NK-92 treated with Interleukin-12 subunit alpha and Interleukin-12 subunit beta, amount 100 ng/mL, for 24 hours (cell line): ENCODE results near the gene HDDC2.

Experiments
- DNase-seq: peaks from one replicate; lab custom pipeline; 2025; lab: John Stamatoyannopoulos, UW

Gene HDDC2

DNA sequence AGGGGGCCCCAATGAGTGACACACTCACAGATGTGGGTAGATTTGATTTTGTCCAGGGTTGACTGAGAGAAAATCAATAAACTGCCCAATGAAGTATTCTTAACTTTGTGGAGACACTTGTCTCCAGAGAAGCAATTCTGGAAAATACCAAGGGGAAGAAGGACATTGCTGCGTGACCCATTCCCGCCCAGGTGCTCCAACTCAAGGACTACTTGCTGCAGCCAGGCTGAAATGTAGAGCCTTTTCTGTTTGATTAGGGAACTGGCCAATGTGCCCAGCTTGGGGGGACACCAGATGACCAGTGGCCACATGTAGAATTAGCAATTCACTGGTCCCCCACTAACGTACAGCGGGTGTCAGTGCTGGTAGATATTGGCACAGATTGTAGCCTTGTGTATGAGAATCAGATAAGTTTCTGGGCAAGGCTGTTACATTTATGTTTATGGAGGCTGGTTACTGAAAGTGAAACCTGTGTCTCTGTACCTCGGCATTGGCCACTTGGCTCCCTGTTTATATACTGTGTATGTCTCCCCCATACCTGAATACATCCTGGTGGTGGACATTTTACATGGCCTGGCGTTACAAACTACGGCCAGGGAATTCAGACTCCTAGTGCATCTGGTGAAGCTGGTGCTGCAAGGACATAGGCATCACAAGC lies 32.3 kb downstream of the HDDC2 start:
- DNase-seq = no peak

DNA sequence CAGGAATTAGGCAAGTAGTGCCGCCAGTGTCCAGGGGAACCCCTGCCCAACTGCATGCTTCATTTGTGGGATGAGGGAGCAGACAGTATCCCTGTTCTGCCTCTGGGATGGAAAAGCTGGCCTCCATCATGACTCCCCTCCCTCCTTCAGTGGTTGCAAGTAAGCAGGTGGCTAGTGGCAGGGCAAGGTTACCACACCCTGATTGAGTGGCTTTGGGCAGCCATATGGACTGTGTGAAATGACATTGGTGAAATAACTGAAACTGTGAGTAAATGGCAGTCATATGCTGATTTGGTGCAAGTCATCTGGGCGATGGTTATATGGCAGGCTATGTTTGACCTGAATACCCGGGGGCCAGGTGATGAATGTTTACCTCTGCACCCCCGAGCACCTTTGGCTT lies 33.0 kb downstream of the HDDC2 start:
- DNase-seq = no peak

GRCh38 chr6:125267806-125268523 lies 33.8 kb downstream of the HDDC2 start:
- no peak for DNase-seq

- DNase-seq = no peak
These were observed 37.3 kb downstream of the HDDC2 start for GRCh38 chr6:125264476-125264875.

DNA sequence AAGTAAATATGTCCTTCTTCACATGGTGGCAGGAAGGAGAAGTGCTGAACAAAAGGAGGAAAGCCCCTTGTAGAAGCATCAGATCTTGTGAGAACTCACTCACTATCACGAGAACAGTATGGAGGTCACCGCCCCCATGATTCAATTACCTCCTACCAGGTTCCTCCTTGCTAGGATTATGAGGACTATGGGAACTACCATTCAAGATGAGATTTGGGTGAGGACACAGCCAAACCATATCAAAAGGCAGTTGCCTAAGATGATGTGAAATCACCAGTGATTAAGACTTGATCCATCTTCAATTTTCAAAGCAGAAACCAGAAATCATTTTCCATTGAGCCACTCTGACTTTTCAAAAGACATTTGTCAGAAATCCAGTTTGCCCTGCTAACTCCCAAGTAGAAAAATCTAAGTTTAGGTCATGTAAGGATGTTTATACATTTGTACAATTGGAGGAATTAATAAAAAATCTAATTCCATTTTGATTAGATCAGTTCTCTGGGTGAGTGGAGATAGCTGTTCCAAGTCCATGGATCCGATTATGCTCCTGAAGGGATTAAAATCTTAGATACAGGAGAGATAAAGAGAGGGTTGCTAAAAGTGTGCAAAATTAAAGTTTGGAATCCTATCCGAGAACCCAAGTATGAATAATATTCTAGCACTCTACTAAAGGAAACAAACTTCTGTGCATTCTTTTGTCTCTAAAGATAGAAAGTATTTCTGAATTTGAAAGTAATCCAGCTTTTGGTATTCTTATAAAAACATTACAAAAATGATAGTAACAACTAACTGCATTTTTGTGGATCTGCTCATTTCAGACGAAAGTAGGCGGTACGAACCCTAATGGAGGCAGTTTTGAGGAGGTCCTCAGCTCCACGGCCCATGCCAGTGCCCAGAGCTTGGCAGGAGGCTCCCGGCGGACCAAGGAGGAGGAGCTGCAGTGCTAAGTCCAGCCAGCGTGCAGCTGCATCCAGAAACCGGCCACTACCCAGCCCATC lies 39.5 kb downstream of the HDDC2 start:
- DNase-seq = no peak

GRCh38 chr6:125259354-125259736 lies 42.4 kb downstream of the HDDC2 start:
- no peak for DNase-seq

DNA sequence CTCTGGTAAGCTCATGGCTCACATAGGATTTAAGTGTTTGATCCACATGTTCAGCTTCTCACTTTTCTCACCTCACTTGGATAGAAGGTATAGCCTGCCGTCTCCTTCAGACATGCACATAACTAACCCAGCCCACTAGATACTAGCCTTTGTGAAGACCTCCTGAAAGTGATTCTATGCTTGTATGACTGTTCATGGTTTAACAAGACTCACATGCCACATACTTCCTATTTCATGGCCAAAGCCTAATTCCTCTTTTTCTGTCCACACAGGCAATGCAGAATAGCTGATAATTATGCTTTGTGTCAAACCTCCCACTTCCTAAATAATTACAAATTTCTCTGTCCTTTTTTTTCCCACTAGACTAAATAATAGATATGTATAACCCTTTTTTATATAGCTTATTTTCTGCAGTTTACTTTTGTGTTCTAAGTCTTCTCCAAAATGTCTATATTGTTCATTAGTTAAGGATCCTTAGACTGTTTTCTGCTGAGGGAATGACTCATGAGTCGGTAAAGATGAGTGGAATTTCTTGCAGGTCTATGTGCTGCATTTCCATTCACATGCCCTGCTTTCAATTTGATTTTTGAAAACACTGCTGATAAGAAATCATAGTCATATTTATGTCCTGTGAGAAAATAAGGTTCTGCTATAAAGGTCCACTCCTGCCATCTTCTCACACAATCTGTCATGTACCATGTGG lies 43.0 kb downstream of the HDDC2 start:
- DNase-seq = no peak

GRCh38 chr6:125257351-125257750 lies 44.4 kb downstream of the HDDC2 start:
- DNase-seq = no peak

DNA sequence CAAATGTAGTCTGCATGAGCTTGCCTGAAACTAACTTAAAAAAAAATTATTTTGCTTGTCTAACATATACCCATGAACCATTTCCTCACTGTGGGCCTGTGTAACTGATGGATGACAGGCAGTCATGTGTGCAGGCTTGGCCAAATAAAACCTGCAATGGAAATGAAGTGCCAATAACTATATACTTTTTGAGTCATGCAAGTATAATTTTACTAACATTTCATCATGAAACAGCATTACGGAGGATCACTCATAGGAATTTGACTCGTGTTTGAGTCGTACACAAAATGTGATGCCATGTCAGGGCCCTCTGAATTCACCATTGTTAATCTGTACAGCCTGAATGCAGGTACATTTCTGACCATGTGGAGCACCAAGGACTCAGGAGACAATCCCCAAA lies 46.6 kb downstream of the HDDC2 start:
- no peak for DNase-seq

DNA sequence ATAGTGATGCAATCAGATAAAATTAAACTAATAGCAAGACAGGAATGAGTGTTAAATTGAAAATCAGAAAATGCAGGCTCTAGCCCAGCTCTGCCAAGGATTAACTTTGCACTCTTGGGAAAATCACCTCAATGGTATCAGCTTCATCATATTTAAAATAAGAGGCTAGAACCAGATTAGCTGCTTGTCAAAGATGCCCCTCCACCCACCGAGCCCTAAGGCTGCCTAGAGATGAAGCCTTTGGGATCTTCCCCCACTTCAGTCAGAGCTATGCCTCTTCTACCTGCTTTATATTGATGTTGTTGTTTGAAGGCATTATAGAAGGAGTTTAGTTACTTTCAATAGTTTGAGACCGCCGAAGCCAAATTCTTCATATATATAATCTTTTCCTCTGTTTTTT lies 47.4 kb downstream of the HDDC2 start:
- no peak for DNase-seq

DNA sequence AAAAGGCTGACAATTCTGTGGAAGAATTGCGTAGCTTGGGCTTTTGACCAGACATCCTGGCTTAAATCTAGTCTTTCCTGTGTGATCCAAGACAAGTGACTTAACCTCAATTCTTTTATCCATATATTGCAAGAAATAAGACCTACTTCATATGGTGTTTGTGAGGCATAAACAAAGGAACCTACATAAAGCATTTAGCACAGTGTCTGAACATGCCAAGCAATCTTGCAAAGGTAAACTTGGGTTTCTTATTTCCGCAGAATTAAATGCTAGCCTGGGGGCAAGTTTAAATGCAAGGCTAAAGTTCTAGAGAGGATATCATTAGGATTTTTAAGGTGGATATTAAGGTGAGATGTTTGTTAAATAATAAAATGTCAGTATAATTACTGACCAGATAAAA lies 47.9 kb downstream of the HDDC2 start:
- DNase-seq = no peak

DNA sequence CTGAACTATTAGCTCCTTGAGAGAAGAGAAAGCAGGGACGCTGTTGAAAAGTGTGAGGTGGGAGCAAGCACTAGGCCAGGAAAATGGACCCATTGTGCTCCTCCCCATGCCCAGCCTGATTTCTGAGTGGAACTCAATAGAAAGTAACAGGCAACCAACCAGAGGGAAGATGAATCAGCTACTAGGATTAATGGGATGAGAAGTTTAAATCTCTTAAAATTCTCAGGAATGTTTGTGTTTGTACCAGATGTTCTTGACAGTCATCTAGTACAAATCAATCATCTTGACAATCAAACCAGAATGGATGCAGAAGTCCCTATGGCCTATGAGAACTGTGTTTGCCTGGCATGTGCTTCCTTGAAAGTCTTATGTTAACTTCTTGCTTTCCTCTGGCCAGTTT lies 48.9 kb downstream of the HDDC2 start:
- DNase-seq = no peak

GRCh38 chr6:125251516-125252220 lies 50.1 kb downstream of the HDDC2 start:
- no peak for DNase-seq

DNA sequence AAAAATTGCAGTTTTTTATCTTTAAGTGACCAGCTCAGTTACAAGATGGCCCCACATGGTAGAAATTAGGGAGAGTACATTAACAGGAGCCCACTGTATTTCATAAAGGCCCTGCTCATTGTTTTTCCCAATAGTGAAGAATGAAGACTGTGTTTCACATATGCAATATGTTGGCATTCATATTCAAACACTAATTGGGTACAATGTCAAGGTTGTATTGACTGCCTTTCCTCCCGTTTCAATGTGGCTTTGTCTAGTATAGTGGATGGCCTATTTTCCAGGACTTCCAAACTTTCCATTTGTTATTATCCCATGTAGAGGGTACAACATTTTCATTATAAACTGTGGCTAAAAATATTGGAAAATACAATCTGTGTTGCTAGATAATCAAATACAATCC lies 51.3 kb downstream of the HDDC2 start:
- DNase-seq = no peak

GRCh38 chr6:125248136-125248535 lies 53.6 kb downstream of the HDDC2 start:
- DNase-seq = no peak

- no peak for DNase-seq
These were observed 55.2 kb downstream of the HDDC2 start for GRCh38 chr6:125246566-125246965.

DNA sequence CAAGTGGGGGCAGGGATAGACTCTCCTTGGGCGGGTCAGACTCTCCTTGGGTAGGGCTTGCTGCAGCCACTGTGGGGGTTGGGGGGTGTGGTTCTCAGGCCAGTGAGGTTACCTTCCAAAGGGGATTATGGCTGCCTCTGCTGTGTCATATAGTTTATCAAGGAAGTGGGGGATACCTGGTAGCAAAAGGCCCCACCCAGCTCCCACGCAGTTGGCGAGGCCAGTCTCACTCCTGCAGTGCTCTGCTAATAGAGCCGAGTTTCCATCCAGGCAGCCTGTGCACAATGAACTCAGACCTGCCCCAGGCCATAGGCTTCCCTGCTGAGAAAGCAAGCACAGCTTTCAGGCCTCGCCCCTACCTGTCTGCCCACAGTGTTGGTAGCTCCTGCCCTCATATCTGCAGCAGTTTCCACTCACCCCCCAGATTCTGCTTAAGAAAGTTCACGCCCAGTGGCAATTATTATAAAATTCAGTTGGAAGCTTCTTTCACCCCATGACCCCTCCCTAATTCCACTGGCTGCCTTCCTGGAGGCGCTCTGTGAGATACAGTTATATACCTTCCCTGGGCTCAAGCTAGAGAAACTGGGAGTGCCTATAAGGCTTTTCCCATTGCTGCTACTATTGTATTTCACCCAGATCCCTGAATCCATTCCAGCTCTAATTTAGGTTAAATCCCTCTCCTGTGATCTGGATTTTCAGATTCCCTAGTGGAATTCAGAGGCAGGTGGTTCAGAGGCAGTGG lies 56.1 kb downstream of the HDDC2 start:
- DNase-seq = no peak

DNA sequence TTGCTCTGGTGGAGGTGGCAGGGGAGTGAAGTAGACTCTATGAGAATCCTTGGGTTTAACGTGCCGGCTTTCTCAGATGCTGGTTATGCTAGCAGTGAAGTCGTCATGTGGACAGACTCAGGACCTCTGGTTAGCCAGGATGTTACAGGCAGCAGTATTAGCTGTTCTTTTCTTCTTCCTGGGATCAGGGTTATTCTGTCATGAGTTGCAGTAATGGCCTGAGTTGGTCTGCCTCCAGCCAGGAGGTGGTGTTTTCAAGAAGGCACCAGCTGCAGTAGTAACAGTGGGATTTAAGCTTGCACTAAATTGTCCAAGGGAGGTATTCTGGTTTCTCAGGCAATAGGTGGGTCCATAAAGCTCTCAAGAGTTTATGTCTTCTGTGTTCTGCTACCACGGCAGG lies 56.7 kb downstream of the HDDC2 start:
- DNase-seq = no peak

- DNase-seq = no peak
These were observed 64.0 kb downstream of the HDDC2 start for GRCh38 chr6:125237764-125238163.

DNA sequence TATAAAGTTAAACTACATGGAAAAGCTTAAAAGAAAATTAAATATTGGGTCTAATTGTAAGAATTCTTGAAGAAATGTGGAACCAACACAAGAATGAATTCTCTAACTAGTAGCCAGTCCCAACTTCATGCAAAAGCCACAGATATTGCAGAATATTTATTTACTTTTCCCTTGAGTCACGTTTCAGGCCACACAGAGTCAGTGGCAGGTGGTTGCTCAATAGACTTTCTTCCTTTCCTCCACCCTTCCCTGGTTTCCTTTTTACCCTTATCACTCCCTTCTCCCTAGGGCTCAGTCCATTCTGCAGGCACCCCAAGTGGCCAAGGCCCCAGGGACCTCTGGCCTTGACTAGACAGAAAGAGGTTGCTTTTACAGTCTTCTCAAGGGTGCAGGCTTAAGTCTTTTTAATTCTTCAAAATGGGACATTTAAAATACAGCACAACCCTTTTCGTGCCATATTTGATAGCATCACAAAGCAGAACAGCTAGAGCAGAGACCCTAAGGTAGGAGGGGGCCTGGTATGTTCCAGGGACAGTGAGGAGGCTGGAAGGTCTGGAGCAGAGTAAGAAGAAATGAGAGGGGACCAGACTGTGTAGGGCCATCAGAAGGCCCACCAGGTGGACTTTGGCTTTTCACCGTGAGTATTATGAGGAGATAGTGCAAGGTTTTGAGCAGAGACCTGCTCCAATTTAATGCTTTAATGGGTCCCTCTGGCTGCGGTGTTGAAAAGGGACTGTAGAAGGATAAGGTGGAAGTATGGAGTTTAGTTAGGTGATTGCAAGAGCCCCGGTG lies 65.0 kb downstream of the HDDC2 start:
- DNase-seq = no peak
